ENCODE data around the gene EDARADD. TPM values are rescaled to one million over a fixed set of nuclear protein-coding genes. Genes with fewer than 3 reads are reported as not detected.

Gene EDARADD
- total and polyA plus RNA-seq, 2 of the 13 experiments (the other 11 are each of a cell fraction or from before 2014, with no cell fraction given) = 0.03 TPM; not detected in 1

DNA sequence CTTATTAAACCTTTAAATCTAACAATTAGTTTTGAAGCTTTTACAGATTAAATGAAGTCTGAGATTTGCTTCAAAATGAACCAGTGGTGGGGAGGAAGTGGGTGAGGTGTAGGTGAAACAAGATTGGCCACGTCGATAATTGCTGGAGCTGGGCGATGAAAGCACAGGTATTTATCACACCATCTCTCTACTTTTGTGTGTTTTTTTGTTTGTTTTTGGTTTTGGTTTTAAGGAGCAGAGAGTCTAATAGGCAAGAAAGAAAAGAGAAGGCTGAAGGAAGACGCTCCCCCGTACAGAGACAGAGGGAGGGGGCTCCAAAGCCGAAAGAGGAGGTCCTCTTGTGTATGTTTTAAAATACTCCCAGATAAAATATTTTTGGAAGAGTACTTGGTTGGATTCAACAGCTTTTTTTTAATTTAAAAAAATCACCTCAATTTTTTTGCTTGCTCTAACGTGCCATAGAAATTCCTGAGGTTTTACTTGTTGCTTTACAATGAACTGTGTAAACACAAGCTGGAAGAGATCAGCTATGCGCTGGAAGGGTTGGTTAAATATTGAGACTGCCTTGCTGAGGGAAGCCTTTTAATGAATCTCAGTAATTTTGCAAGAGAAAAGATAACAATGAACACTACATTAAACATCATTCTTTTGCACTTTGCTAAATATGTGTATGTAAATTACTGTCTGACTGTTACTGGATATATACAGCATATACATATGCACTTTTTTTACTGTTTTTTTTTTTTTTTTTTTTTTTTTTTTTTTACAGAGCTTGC lies 123.0 kb downstream of the EDARADD start (continued):
- TF ChIP-seq, protein P1, sequence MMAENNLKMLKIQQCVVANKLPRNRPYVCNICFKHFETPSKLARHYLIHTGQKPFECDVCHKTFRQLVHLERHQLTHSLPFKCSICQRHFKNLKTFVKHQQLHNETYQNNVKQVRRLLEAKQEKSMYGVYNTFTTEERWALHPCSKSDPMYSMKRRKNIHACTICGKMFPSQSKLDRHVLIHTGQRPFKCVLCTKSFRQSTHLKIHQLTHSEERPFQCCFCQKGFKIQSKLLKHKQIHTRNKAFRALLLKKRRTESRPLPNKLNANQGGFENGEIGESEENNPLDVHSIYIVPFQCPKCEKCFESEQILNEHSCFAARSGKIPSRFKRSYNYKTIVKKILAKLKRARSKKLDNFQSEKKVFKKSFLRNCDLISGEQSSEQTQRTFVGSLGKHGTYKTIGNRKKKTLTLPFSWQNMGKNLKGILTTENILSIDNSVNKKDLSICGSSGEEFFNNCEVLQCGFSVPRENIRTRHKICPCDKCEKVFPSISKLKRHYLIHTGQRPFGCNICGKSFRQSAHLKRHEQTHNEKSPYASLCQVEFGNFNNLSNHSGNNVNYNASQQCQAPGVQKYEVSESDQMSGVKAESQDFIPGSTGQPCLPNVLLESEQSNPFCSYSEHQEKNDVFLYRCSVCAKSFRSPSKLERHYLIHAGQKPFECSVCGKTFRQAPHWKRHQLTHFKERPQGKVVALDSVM (CRISPR knock-in tag; IDR thresholded peaks at IDR 0.05) = no peak
- TF ChIP-seq, protein P2, sequence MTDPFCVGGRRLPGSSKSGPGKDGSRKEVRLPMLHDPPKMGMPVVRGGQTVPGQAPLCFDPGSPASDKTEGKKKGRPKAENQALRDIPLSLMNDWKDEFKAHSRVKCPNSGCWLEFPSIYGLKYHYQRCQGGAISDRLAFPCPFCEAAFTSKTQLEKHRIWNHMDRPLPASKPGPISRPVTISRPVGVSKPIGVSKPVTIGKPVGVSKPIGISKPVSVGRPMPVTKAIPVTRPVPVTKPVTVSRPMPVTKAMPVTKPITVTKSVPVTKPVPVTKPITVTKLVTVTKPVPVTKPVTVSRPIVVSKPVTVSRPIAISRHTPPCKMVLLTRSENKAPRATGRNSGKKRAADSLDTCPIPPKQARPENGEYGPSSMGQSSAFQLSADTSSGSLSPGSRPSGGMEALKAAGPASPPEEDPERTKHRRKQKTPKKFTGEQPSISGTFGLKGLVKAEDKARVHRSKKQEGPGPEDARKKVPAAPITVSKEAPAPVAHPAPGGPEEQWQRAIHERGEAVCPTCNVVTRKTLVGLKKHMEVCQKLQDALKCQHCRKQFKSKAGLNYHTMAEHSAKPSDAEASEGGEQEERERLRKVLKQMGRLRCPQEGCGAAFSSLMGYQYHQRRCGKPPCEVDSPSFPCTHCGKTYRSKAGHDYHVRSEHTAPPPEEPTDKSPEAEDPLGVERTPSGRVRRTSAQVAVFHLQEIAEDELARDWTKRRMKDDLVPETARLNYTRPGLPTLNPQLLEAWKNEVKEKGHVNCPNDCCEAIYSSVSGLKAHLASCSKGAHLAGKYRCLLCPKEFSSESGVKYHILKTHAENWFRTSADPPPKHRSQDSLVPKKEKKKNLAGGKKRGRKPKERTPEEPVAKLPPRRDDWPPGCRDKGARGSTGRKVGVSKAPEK (CRISPR knock-in tag; IDR thresholded peaks at IDR 0.05; ENCODE audit: borderline replicate concordance) = no peak
- TF ChIP-seq, protein P3, sequence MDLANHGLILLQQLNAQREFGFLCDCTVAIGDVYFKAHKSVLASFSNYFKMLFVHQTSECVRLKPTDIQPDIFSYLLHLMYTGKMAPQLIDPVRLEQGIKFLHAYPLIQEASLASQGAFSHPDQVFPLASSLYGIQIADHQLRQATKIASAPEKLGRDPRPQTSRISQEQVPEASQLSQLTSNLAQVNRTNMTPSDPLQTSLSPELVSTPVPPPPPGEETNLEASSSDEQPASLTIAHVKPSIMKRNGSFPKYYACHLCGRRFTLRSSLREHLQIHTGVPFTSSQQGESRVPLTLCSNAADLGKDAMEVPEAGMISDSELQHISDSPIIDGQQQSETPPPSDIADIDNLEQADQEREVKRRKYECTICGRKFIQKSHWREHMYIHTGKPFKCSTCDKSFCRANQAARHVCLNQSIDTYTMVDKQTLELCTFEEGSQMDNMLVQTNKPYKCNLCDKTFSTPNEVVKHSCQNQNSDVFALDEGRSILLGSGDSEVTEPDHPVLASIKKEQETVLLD (CRISPR knock-in tag; IDR thresholded peaks at IDR 0.05; ENCODE audit: low read depth) = no peak
- TF ChIP-seq SIX1 (CRISPR knock-in tag; IDR thresholded peaks at IDR 0.05; ENCODE audit: borderline replicate concordance) (no peak), ZNF292 (CRISPR knock-in tag; IDR thresholded peaks at IDR 0.05; ENCODE audit: borderline replicate concordance, low read depth) (no peak), SALL2 (CRISPR knock-in tag; IDR thresholded peaks at IDR 0.05) (no peak), SNAI1 (CRISPR knock-in tag; IDR thresholded peaks at IDR 0.05; ENCODE audit: borderline replicate concordance) (no peak), NCOA5 (CRISPR knock-in tag; IDR thresholded peaks at IDR 0.05) (no peak), PHF8 (CRISPR knock-in tag; IDR thresholded peaks at IDR 0.05) (no peak), BCL6 (CRISPR knock-in tag; IDR thresholded peaks at IDR 0.05) (peak; percentile 41; the same call in 1 of the 2 replicates)
- TF ChIP-seq, protein P4, sequence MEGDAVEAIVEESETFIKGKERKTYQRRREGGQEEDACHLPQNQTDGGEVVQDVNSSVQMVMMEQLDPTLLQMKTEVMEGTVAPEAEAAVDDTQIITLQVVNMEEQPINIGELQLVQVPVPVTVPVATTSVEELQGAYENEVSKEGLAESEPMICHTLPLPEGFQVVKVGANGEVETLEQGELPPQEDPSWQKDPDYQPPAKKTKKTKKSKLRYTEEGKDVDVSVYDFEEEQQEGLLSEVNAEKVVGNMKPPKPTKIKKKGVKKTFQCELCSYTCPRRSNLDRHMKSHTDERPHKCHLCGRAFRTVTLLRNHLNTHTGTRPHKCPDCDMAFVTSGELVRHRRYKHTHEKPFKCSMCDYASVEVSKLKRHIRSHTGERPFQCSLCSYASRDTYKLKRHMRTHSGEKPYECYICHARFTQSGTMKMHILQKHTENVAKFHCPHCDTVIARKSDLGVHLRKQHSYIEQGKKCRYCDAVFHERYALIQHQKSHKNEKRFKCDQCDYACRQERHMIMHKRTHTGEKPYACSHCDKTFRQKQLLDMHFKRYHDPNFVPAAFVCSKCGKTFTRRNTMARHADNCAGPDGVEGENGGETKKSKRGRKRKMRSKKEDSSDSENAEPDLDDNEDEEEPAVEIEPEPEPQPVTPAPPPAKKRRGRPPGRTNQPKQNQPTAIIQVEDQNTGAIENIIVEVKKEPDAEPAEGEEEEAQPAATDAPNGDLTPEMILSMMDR (CRISPR knock-in tag; IDR thresholded peaks at IDR 0.05) = no peak
- TF ChIP-seq, protein P5, sequence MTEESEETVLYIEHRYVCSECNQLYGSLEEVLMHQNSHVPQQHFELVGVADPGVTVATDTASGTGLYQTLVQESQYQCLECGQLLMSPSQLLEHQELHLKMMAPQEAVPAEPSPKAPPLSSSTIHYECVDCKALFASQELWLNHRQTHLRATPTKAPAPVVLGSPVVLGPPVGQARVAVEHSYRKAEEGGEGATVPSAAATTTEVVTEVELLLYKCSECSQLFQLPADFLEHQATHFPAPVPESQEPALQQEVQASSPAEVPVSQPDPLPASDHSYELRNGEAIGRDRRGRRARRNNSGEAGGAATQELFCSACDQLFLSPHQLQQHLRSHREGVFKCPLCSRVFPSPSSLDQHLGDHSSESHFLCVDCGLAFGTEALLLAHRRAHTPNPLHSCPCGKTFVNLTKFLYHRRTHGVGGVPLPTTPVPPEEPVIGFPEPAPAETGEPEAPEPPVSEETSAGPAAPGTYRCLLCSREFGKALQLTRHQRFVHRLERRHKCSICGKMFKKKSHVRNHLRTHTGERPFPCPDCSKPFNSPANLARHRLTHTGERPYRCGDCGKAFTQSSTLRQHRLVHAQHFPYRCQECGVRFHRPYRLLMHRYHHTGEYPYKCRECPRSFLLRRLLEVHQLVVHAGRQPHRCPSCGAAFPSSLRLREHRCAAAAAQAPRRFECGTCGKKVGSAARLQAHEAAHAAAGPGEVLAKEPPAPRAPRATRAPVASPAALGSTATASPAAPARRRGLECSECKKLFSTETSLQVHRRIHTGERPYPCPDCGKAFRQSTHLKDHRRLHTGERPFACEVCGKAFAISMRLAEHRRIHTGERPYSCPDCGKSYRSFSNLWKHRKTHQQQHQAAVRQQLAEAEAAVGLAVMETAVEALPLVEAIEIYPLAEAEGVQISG (CRISPR knock-in tag; IDR thresholded peaks at IDR 0.05) = no peak
- TF ChIP-seq, protein P6, sequence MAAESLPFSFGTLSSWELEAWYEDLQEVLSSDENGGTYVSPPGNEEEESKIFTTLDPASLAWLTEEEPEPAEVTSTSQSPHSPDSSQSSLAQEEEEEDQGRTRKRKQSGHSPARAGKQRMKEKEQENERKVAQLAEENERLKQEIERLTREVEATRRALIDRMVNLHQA (CRISPR knock-in tag; IDR thresholded peaks at IDR 0.05) = no peak
- TF ChIP-seq, protein P7, sequence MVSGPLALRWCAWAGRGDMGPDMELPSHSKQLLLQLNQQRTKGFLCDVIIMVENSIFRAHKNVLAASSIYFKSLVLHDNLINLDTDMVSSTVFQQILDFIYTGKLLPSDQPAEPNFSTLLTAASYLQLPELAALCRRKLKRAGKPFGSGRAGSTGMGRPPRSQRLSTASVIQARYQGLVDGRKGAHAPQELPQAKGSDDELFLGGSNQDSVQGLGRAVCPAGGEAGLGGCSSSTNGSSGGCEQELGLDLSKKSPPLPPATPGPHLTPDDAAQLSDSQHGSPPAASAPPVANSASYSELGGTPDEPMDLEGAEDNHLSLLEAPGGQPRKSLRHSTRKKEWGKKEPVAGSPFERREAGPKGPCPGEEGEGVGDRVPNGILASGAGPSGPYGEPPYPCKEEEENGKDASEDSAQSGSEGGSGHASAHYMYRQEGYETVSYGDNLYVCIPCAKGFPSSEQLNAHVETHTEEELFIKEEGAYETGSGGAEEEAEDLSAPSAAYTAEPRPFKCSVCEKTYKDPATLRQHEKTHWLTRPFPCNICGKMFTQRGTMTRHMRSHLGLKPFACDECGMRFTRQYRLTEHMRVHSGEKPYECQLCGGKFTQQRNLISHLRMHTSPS (CRISPR knock-in tag; IDR thresholded peaks at IDR 0.05; ENCODE audit: low read depth) = no peak

All from HepG2 (cell line).